ENCODE measurements around the gene MISP.

The MISP gene

DNA sequence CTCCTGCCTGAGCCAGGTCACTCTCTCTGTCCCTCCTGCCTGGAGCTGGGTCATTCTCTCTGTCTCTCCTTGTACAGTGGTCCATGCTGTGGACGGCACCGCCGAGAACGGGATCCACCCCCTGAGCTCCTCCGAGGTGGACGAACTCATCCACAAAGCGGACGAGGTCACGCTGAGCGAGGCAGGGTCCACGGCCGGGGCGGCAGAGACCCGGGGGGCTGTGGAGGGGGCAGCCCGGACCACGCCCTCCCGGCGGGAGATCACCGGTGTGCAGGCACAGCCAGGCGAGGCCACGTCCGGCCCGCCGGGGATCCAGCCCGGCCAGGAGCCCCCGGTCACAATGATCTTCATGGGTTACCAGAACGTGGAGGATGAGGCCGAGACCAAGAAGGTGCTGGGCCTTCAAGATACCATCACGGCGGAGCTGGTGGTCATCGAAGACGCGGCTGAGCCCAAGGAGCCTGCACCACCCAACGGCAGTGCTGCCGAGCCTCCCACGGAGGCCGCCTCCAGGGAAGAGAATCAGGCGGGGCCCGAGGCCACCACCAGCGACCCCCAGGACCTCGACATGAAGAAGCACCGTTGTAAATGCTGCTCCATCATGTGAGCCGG, 4.6 kb upstream of the MISP start:
- Histone ChIP-seq H3K36me3 (ENCODE audit: control insufficient read depth in 5 of 5, insufficient read depth in 5 of 5, low read length in 5 of 5) (peaks cover 0 to 27% (median 20%) of the 10 kb centered on the region in 5 donors), H3K4me1 (ENCODE audit: control insufficient read depth in 5 of 5, insufficient read depth in 5 of 5, low read length in 5 of 5) (peaks cover 0 to 11% (median 8%) of the 10 kb centered on the region in 5 donors), H3K4me3 (ENCODE audit: low read depth in 1 of 5, low read length in 5 of 5) (no peak overlapping the region), H3K27ac (ENCODE audit: low read depth, low read length) (no peak overlapping the region), H3K9me3 (ENCODE audit: control insufficient read depth in 5 of 5, low read length in 5 of 5) (peaks cover 0 to 16% (median 10%) of the 10 kb centered on the region in 5 donors), H3K9ac (ENCODE audit: low read length in 5 of 5) (no peak overlapping the region), H3K27me3 (ENCODE audit: control insufficient read depth in 5 of 5, insufficient read depth in 4 of 5, low read length in 5 of 5) (peaks cover 0 to 3% (median 0%) of the 10 kb centered on the region in 5 donors)

- Histone ChIP-seq H3K4me1 (ENCODE audit: control insufficient read depth in 5 of 5, insufficient read depth in 5 of 5, low read length in 5 of 5) (peaks cover 0 to 12% (median 8%) of the 10 kb centered on the region in 5 donors), H3K9ac (ENCODE audit: low read length in 5 of 5) (no peak overlapping the region), H3K4me3 (ENCODE audit: low read depth in 1 of 5, low read length in 5 of 5) (no peak overlapping the region), H3K27ac (ENCODE audit: low read depth, low read length) (no peak overlapping the region), H3K36me3 (ENCODE audit: control insufficient read depth in 5 of 5, insufficient read depth in 5 of 5, low read length in 5 of 5) (peaks cover 0 to 24% (median 18%) of the 10 kb centered on the region in 5 donors), H3K27me3 (ENCODE audit: control insufficient read depth in 5 of 5, insufficient read depth in 4 of 5, low read length in 5 of 5) (peaks cover 0 to 3% (median 0%) of the 10 kb centered on the region in 5 donors), H3K9me3 (ENCODE audit: control insufficient read depth in 5 of 5, low read length in 5 of 5) (peaks cover 0 to 16% (median 10%) of the 10 kb centered on the region in 5 donors)
These were observed 4.0 kb upstream of the MISP start for GRCh38 chr19:746956-747355.

DNA sequence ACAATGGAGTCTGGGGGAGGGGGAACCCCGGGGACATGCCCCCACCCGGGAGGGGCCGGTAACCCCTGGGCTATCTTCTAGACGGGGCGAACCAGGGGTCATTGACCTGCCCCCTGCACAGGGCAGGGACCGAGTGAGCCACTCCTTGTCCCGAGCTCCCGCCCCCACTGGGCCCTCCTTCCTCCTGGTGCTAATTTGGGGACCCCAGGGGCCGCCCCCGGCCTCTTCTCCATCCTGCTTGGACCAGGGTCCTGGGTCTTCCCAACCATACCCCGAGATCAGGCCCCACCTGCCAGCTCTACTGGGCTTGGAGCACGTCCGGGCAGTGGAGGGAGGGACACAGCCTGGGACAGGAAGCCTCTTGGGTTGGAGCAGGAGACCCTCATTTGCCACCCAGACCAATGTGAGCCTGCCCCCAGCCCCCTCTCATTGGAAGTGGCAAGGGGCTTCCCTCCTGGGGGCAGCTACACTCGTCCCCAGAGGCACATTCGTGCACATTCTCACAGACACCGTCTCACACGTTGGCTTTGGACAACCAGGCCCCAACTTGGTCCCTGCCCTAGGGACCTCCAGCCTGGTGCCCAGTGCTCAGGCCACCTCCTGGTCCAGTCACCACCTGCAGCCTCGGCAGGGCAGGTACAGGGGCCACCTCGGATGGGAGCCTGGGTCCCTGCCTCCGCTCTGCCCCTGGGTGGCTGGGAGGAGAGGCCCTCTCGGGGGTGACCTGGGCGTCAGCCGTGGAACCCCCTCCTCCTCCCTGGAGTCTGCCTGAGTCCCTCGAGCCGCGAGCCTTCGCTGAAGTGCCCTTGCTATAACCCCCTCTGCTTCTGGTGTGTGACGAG, 3.3 kb upstream of the MISP start:
- peaks cover 0 to 16% (median 10%) of the 10 kb centered on the region in 5 donors for H3K9me3 ChIP-seq (ENCODE audit: control insufficient read depth in 5 of 5, low read length in 5 of 5)
- no peak overlapping the region for H3K27ac ChIP-seq (ENCODE audit: low read depth, low read length)
- no peak overlapping the region for H3K4me3 ChIP-seq (ENCODE audit: low read depth in 1 of 5, low read length in 5 of 5)
- H3K27me3 ChIP-seq (ENCODE audit: control insufficient read depth in 5 of 5, insufficient read depth in 4 of 5, low read length in 5 of 5): peaks cover 0 to 3% (median 0%) of the 10 kb centered on the region in 5 donors
- peaks cover 0 to 22% (median 16%) of the 10 kb centered on the region in 5 donors for H3K36me3 ChIP-seq (ENCODE audit: control insufficient read depth in 5 of 5, insufficient read depth in 5 of 5, low read length in 5 of 5)
- H3K4me1 ChIP-seq (ENCODE audit: control insufficient read depth in 5 of 5, insufficient read depth in 5 of 5, low read length in 5 of 5): peaks cover 0 to 13% (median 8%) of the 10 kb centered on the region in 5 donors
- no peak overlapping the region for H3K9ac ChIP-seq (ENCODE audit: low read length in 5 of 5)

DNA sequence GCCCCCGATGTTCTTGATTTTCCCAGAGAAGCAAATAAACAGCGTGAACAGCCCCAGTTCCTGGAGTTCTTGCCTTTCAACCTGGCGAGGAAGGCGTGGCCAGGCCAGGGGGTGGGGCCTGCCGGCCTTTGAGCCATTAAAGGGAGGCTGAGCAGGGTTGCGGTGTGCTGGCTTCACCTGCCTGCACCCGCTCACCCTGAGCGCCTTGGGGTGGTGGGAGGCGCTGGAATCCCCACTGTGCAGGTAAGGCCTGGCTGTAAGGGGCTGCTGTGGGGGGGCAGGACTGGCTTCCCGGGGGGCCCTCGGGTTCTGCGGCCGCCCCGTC, 2.7 kb upstream of the MISP start:
- H3K4me1 ChIP-seq (ENCODE audit: control insufficient read depth in 5 of 5, insufficient read depth in 5 of 5, low read length in 5 of 5): peaks cover 3 to 14% (median 6%) of the 10 kb centered on the region in 5 donors
- H3K4me3 ChIP-seq (ENCODE audit: low read depth in 1 of 5, low read length in 5 of 5): no peak overlapping the region
- peaks cover 0 to 16% (median 10%) of the 10 kb centered on the region in 5 donors for H3K9me3 ChIP-seq (ENCODE audit: control insufficient read depth in 5 of 5, low read length in 5 of 5)
- peaks cover 0 to 3% (median 0%) of the 10 kb centered on the region in 5 donors for H3K27me3 ChIP-seq (ENCODE audit: control insufficient read depth in 5 of 5, insufficient read depth in 4 of 5, low read length in 5 of 5)
- no peak overlapping the region for H3K27ac ChIP-seq (ENCODE audit: low read depth, low read length)
- H3K36me3 ChIP-seq (ENCODE audit: control insufficient read depth in 5 of 5, insufficient read depth in 5 of 5, low read length in 5 of 5): peaks cover 0 to 18% (median 13%) of the 10 kb centered on the region in 5 donors
- no peak overlapping the region for H3K9ac ChIP-seq (ENCODE audit: low read length in 5 of 5)

- Histone ChIP-seq H3K4me3 (ENCODE audit: low read depth in 1 of 5, low read length in 5 of 5) (no peak overlapping the region), H3K27me3 (ENCODE audit: control insufficient read depth in 5 of 5, insufficient read depth in 4 of 5, low read length in 5 of 5) (peaks cover 0 to 3% (median 0%) of the 10 kb centered on the region in 5 donors), H3K9ac (ENCODE audit: low read length in 5 of 5) (no peak overlapping the region), H3K4me1 (ENCODE audit: control insufficient read depth in 5 of 5, insufficient read depth in 5 of 5, low read length in 5 of 5) (peaks cover 0 to 13% (median 6%) of the 10 kb centered on the region in 5 donors), H3K27ac (ENCODE audit: low read depth, low read length) (no peak overlapping the region), H3K36me3 (ENCODE audit: control insufficient read depth in 5 of 5, insufficient read depth in 5 of 5, low read length in 5 of 5) (peaks cover 0 to 18% (median 13%) of the 10 kb centered on the region in 5 donors), H3K9me3 (ENCODE audit: control insufficient read depth in 5 of 5, low read length in 5 of 5) (peaks cover 0 to 13% (median 10%) of the 10 kb centered on the region in 5 donors)
These were observed 1.1 kb upstream of the MISP start for GRCh38 chr19:749811-750210.

GRCh38 chr19:751501-752341, 809 bp downstream of the MISP start:
- H3K36me3 ChIP-seq (ENCODE audit: control insufficient read depth in 5 of 5, insufficient read depth in 5 of 5, low read length in 5 of 5): peaks cover 0 to 12% (median 6%) of the 10 kb centered on the region in 5 donors
- H3K4me3 ChIP-seq (ENCODE audit: low read depth in 1 of 5, low read length in 5 of 5): no peak overlapping the region
- no peak overlapping the region for H3K27ac ChIP-seq (ENCODE audit: low read depth, low read length)
- no peak overlapping the region for H3K9ac ChIP-seq (ENCODE audit: low read length in 5 of 5)
- peaks cover 0 to 10% (median 9%) of the 10 kb centered on the region in 5 donors for H3K9me3 ChIP-seq (ENCODE audit: control insufficient read depth in 5 of 5, low read length in 5 of 5)
- H3K4me1 ChIP-seq (ENCODE audit: control insufficient read depth in 5 of 5, insufficient read depth in 5 of 5, low read length in 5 of 5): peaks cover 0 to 13% (median 6%) of the 10 kb centered on the region in 5 donors
- H3K27me3 ChIP-seq (ENCODE audit: control insufficient read depth in 5 of 5, insufficient read depth in 4 of 5, low read length in 5 of 5): peaks cover 0 to 3% (median 0%) of the 10 kb centered on the region in 5 donors

DNA sequence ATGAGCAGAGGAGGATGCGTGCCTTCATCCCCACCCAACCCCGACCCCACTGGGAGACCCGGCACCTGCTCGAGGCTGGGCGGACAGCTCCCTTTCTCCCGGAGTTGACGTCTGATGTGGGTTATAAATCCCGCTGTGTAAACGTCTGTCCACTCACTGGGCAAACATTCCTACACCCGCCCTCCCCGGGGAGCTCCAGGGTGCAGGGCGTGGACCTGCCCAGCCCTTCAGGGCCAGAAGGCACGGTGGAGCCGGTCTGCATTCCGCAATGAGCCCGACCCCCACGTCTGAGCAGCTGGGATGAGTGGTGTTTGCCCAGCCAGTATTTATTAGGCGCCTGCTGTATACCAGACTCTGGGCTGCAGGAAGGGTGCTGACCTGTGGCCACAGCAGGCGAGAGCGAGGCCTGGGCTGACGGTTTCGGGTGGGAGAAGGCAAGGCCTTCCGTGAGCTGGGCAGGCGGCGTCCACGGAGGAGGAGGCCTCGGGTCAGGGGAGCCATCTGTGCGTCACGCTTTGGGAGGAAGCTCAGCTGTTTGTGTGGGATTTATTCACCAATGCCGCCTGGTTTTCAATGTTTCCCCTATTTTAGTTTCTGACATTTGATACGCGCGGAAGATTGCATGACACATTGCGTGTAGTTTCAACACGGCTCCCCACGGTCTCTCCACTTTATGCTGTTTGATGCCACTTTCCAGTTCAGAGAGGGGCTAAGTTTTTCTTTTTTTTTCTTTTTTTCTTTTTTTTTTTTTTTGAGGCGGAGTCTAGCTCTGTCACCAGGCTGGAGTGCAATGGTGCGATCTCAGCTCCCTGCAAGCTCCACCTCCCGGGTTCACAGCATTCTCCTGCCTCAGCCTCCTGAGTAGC, 2.0 kb downstream of the MISP start:
- Histone ChIP-seq H3K4me1 (ENCODE audit: control insufficient read depth in 5 of 5, insufficient read depth in 5 of 5, low read length in 5 of 5) (peaks cover 0 to 13% (median 6%) of the 10 kb centered on the region in 5 donors), H3K27me3 (ENCODE audit: control insufficient read depth in 5 of 5, insufficient read depth in 4 of 5, low read length in 5 of 5) (peaks cover 0 to 3% (median 0%) of the 10 kb centered on the region in 5 donors), H3K4me3 (ENCODE audit: low read depth in 1 of 5, low read length in 5 of 5) (no peak overlapping the region), H3K27ac (ENCODE audit: low read depth, low read length) (peak overlapping the region; percentile 42), H3K9ac (ENCODE audit: low read length in 5 of 5) (no peak overlapping the region), H3K36me3 (ENCODE audit: control insufficient read depth in 5 of 5, insufficient read depth in 5 of 5, low read length in 5 of 5) (peaks cover 0 to 2% (median under 1%) of the 10 kb centered on the region in 5 donors), H3K9me3 (ENCODE audit: control insufficient read depth in 5 of 5, low read length in 5 of 5) (peaks cover 0 to 4% (median 2%) of the 10 kb centered on the region in 5 donors)

DNA sequence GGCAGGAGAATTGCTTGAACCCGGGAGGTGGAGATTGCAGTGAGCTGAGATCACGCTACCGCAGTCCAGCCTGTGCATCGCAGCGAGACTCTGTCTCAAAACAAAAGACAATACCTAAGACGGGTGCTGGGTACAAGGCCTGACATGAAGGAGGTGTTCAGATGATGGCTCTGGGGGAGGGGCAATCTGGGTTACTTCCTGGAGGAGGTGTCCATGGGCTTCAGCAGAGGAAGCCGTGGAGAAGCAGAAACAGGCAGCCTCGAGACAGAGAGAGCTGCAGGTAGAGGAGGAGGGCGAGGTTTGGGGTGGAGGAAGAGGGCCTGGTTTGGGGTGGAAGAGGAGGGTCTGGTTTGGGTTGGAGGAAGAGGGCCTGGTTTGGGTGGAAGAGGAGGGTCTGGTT, 3.6 kb downstream of the MISP start:
- Histone ChIP-seq H3K27ac (ENCODE audit: low read depth, low read length) (no peak overlapping the region), H3K36me3 (ENCODE audit: control insufficient read depth in 5 of 5, insufficient read depth in 5 of 5, low read length in 5 of 5) (no peaks in the 10 kb centered on the region), H3K9ac (ENCODE audit: low read length in 5 of 5) (no peak overlapping the region), H3K4me1 (ENCODE audit: control insufficient read depth in 5 of 5, insufficient read depth in 5 of 5, low read length in 5 of 5) (peaks cover 0 to 13% (median 6%) of the 10 kb centered on the region in 5 donors), H3K4me3 (ENCODE audit: low read depth in 1 of 5, low read length in 5 of 5) (no peak overlapping the region), H3K27me3 (ENCODE audit: control insufficient read depth in 5 of 5, insufficient read depth in 4 of 5, low read length in 5 of 5) (peaks cover 0 to 3% (median 0%) of the 10 kb centered on the region in 5 donors), H3K9me3 (ENCODE audit: control insufficient read depth in 5 of 5, low read length in 5 of 5) (peaks cover 0 to 12% (median 8%) of the 10 kb centered on the region in 5 donors)

GRCh38 chr19:755063-755462, 4.2 kb downstream of the MISP start:
- no peak overlapping the region for H3K9ac ChIP-seq (ENCODE audit: low read length in 5 of 5)
- H3K9me3 ChIP-seq (ENCODE audit: control insufficient read depth in 5 of 5, low read length in 5 of 5): peaks cover 0 to 12% (median 8%) of the 10 kb centered on the region in 5 donors

More at GRCh38 chr19:755063-755462, 4.2 kb downstream of the MISP start:
- H3K27me3 ChIP-seq (ENCODE audit: control insufficient read depth in 5 of 5, insufficient read depth in 4 of 5, low read length in 5 of 5): peaks cover 0 to 3% (median 0%) of the 10 kb centered on the region in 5 donors
- H3K36me3 ChIP-seq (ENCODE audit: control insufficient read depth in 5 of 5, insufficient read depth in 5 of 5, low read length in 5 of 5): no peaks in the 10 kb centered on the region
- no peak overlapping the region for H3K27ac ChIP-seq (ENCODE audit: low read depth, low read length)
- no peak overlapping the region for H3K4me3 ChIP-seq (ENCODE audit: low read depth in 1 of 5, low read length in 5 of 5)
- peaks cover 0 to 13% (median 6%) of the 10 kb centered on the region in 5 donors for H3K4me1 ChIP-seq (ENCODE audit: control insufficient read depth in 5 of 5, insufficient read depth in 5 of 5, low read length in 5 of 5)
